ENCODE results near the gene THRAP3.

Gene THRAP3

GRCh38 chr1:36306902-36307456 lies 82.7 kb downstream of the THRAP3 start:
- TF ChIP-seq CTCF (IDR thresholded peaks at IDR 0.05; ENCODE audit: control insufficient read depth, extremely low read depth, insufficient read depth): no peak
- peak; percentile 61 for DNase-seq (ENCODE audit: low read depth)
- H3K4me3 ChIP-seq (ENCODE audit: low read depth, low read length): peak overlapping the region; percentile 77

GRCh38 chr1:36307601-36308330 lies 83.5 kb downstream of the THRAP3 start:
- no peak for DNase-seq (ENCODE audit: low read depth)
- no peak for TF ChIP-seq CTCF (IDR thresholded peaks at IDR 0.05; ENCODE audit: control insufficient read depth, extremely low read depth, insufficient read depth)
- peak overlapping the region; percentile 77 for H3K4me3 ChIP-seq (ENCODE audit: low read depth, low read length)

- H3K4me3 ChIP-seq (ENCODE audit: low read depth, low read length): no peak overlapping the region
- DNase-seq (ENCODE audit: low read depth): no peak
These were observed 85.2 kb downstream of the THRAP3 start for GRCh38 chr1:36309397-36309796.

GRCh38 chr1:36320291-36320761 lies 96.1 kb downstream of the THRAP3 start:
- no peak overlapping the region for H3K4me3 ChIP-seq (ENCODE audit: low read depth, low read length)

More at GRCh38 chr1:36309397-36309796, 85.2 kb downstream of the THRAP3 start:
- no peak for TF ChIP-seq CTCF (IDR thresholded peaks at IDR 0.05; ENCODE audit: control insufficient read depth, extremely low read depth, insufficient read depth)

GRCh38 chr1:36320767-36321118 lies 96.5 kb downstream of the THRAP3 start:
- DNase-seq (ENCODE audit: low read depth): no peak
- TF ChIP-seq CTCF (IDR thresholded peaks at IDR 0.05; ENCODE audit: control insufficient read depth, extremely low read depth, insufficient read depth): no peak
- no peak overlapping the region for H3K4me3 ChIP-seq (ENCODE audit: low read depth, low read length)

More at GRCh38 chr1:36320291-36320761, 96.1 kb downstream of the THRAP3 start:
- DNase-seq (ENCODE audit: low read depth): no peak
- no peak for TF ChIP-seq CTCF (IDR thresholded peaks at IDR 0.05; ENCODE audit: control insufficient read depth, extremely low read depth, insufficient read depth)

- H3K4me3 ChIP-seq (ENCODE audit: low read depth, low read length): no peak overlapping the region
- no peak for DNase-seq (ENCODE audit: low read depth)
- no peak for TF ChIP-seq CTCF (IDR thresholded peaks at IDR 0.05; ENCODE audit: control insufficient read depth, extremely low read depth, insufficient read depth)
These were observed 97.1 kb downstream of the THRAP3 start for GRCh38 chr1:36321119-36321951.

Measured in LNCaP clone FGC (cell line).